GM18951 (cell line): ENCODE measurements around the gene LIMCH1.

Experiments used
- POLR2A ChIP-seq: IDR thresholded peaks from 4 replicates; pipeline ENCODE4 v1.6.1; 2011; ENCODE audit warnings: mild to moderate bottlenecking; ENCODE audit not compliant: insufficient read length, insufficient read depth; ENCODE audit errors: extremely low read depth
- in situ Hi-C: fragments of 300-500 bp; cut with MboI; formaldehyde crosslinking; loops from one replicate; pipeline ENCODE4 v1.12.0; 2022; ENCODE audit warnings: low sequenced_read_pairs, mixed read lengths, inconsistent platforms; ENCODE audit not compliant: unreplicated experiment

The LIMCH1 gene

GRCh38 chr4:41653523-41653922 lies 115.6 kb downstream of the LIMCH1 start:
- in situ Hi-C loops = no loop called here
- TF ChIP-seq POLR2A = no peak

GRCh38 chr4:41655177-41655576 lies 117.2 kb downstream of the LIMCH1 start:
- TF ChIP-seq POLR2A = no peak
- in situ Hi-C loops = no loop called here

- in situ Hi-C loops = no loop called here
- no peak for TF ChIP-seq POLR2A
Observed at GRCh38 chr4:41656106-41656505, 118.1 kb downstream of the LIMCH1 start.

GRCh38 chr4:41656572-41657520 lies 118.9 kb downstream of the LIMCH1 start:
- in situ Hi-C loops = no loop called here
- no peak for TF ChIP-seq POLR2A

GRCh38 chr4:41657561-41657960 lies 119.6 kb downstream of the LIMCH1 start:
- no peak for TF ChIP-seq POLR2A
- in situ Hi-C loops = no loop called here

- in situ Hi-C loops = no loop called here
- TF ChIP-seq POLR2A = no peak
Observed at GRCh38 chr4:41658163-41658562, 120.2 kb downstream of the LIMCH1 start.

- in situ Hi-C loops = no loop called here
- TF ChIP-seq POLR2A = no peak
Observed at GRCh38 chr4:41660352-41660751, 122.4 kb downstream of the LIMCH1 start.

GRCh38 chr4:41661442-41662076 lies 123.6 kb downstream of the LIMCH1 start:
- TF ChIP-seq POLR2A = no peak
- in situ Hi-C loops = no loop called here

- in situ Hi-C loops = no loop called here
- no peak for TF ChIP-seq POLR2A
Observed at GRCh38 chr4:41665636-41666207, 127.8 kb downstream of the LIMCH1 start.

GRCh38 chr4:41668024-41668423 lies 130.1 kb downstream of the LIMCH1 start:
- in situ Hi-C loops = no loop called here
- TF ChIP-seq POLR2A = no peak

- TF ChIP-seq POLR2A = no peak
- in situ Hi-C loops = no loop called here
Observed at GRCh38 chr4:41670530-41670929, 132.6 kb downstream of the LIMCH1 start.

GRCh38 chr4:41670982-41671381 lies 133.0 kb downstream of the LIMCH1 start:
- in situ Hi-C loops = no loop called here

GRCh38 chr4:41678086-41678816 lies 140.3 kb downstream of the LIMCH1 start:
- TF ChIP-seq POLR2A = no peak
- in situ Hi-C loops = no loop called here

More at GRCh38 chr4:41670982-41671381, 133.0 kb downstream of the LIMCH1 start:
- TF ChIP-seq POLR2A = no peak

- TF ChIP-seq POLR2A = no peak
- in situ Hi-C loops = no loop called here
Observed at GRCh38 chr4:41678951-41679350, 141.0 kb downstream of the LIMCH1 start.
